A549 (cell line): ENCODE measurements around the gene RBMS3. TPM values are rescaled to one million over a fixed set of nuclear protein-coding genes. Genes with fewer than 3 reads are reported as not detected.

Experiments
- ATAC-seq, 2 experiments: fragments of 200-7000 bp in 1 of 2; fragments of >200 bp in 1 of 2; cut with Nextera tagmentation in 1 of 2; cut with Tn5 transposase in 1 of 2; 3 replicates each; pipeline versions ENCODE4 v1.8.0 to v1.9.1; 2018 to 2020; ENCODE audit warnings: mild to moderate bottlenecking in 1 of 2, moderate library complexity in 1 of 2
- CTCF ChIA-PET: fragments of 300-600 bp; sonication (Branson Sonifier 250); formaldehyde crosslinking; extraction: SDS; loops from one replicate; lab custom pipeline; 2021; ENCODE audit warnings: antibody characterized with exemption, inconsistent platforms; lab: Yijun Ruan, JAX
- POLR2A ChIA-PET: fragments of 350-600 bp; formaldehyde crosslinking; extraction: SDS; loops from one replicate; lab custom pipeline; 2021; ENCODE audit warnings: antibody characterized with exemption, inconsistent platforms; lab: Yijun Ruan, JAX
- DNase-seq, 2 experiments: peaks; one replicate each; pipeline versions ENCODE4 v3.0.0 to v3.0.0-alpha.2; 2011 to 2016; ENCODE audit warnings: low read depth in 1 of 2, low spot score in 1 of 2
- FAIRE-seq: peaks from 2 replicates; lab custom pipeline; 2011; peaks lifted over from hg19 to GRCh38; lab: Jason Lieb, UNC
- H3K27ac ChIP-seq, 2 experiments: fragments of >200 bp; sonication (Bioruptor Twin); formaldehyde crosslinking; 3 replicates each; pipeline ENCODE4 v1.5.1; 2016 to 2017
- H3K4me1 ChIP-seq: fragments of >200 bp; sonication (Bioruptor Twin); formaldehyde crosslinking; 3 replicates; pipeline ENCODE4 v1.6.1; 2016
- H3K4me2 ChIP-seq: fragments of >200 bp; sonication (Bioruptor Twin); formaldehyde crosslinking; 3 replicates; pipeline ENCODE4 v1.6.1; 2016
- H3K4me3 ChIP-seq: fragments of >200 bp; sonication (Bioruptor Twin); formaldehyde crosslinking; 3 replicates; pipeline ENCODE4 v1.5.1; 2016
- H3K9me3 ChIP-seq: fragments of >200 bp; sonication (Bioruptor Twin); formaldehyde crosslinking; 3 replicates; pipeline ENCODE4 v1.6.1; 2016
- ATOH8 ChIP-seq: fragments of 250-450 bp; sonication (Bioruptor Pico); IDR thresholded peaks from 2 replicates; pipeline ENCODE4 v1.5.0; 2020; ENCODE audit warnings: low read depth, mild to moderate bottlenecking, moderate library complexity
- BHLHE40 ChIP-seq: IDR thresholded peaks from 2 replicates; pipeline ENCODE4 v1.6.1; 2012; ENCODE audit warnings: low read depth, low read length, inconsistent platforms
- CBX2 ChIP-seq: fragments of 200-600 bp; sonication (generic); IDR thresholded peaks from 2 replicates; pipeline ENCODE4 v1.6.1; 2016; ENCODE audit warnings: low read depth, mild to moderate bottlenecking, borderline replicate concordance
- CBX8 ChIP-seq: fragments of 200-600 bp; sonication (generic); IDR thresholded peaks from 2 replicates; pipeline ENCODE4 v1.6.1; 2016
- CEBPB ChIP-seq, 2 experiments: fragments of >200 bp in 1 of 2; sonication (Bioruptor Twin) in 1 of 2; formaldehyde crosslinking in 1 of 2; IDR thresholded peaks; 2 replicates each; pipeline ENCODE4 v1.6.1; 2012 to 2016
- CHD2 ChIP-seq: fragments of 150-350 bp; IDR thresholded peaks from 2 replicates; pipeline ENCODE4 v1.6.1; 2014; ENCODE audit warnings: low read length; ENCODE audit not compliant: partially characterized antibody
- EHF ChIP-seq: fragments of 250-450 bp; sonication (Bioruptor Pico); IDR thresholded peaks from 2 replicates; pipeline ENCODE4 v1.5.0; 2020; ENCODE audit warnings: mild to moderate bottlenecking
- EP300 ChIP-seq, 2 experiments: fragments of >200 bp; sonication (Bioruptor Twin); formaldehyde crosslinking; IDR thresholded peaks; 2 replicates in 1 of 2; 3 replicates in 1 of 2; pipeline ENCODE4 v1.6.1; 2016 to 2017
- HES2 ChIP-seq: fragments of >200 bp; sonication (Bioruptor Twin); formaldehyde crosslinking; IDR thresholded peaks from 2 replicates; pipeline ENCODE4 v1.6.1; 2016
- HMGXB4 ChIP-seq: fragments of 250-450 bp; sonication (Bioruptor Pico); IDR thresholded peaks from 2 replicates; pipeline ENCODE4 v1.5.0; 2021; ENCODE audit warnings: mild to moderate bottlenecking, moderate library complexity, borderline replicate concordance
- HOXA7 ChIP-seq: fragments of 250-450 bp; sonication (Bioruptor Pico); IDR thresholded peaks from 2 replicates; pipeline ENCODE4 v1.5.0; 2020; ENCODE audit warnings: mild to moderate bottlenecking, moderate library complexity
- JUNB ChIP-seq: fragments of >200 bp; sonication (Bioruptor Twin); formaldehyde crosslinking; IDR thresholded peaks from 2 replicates; pipeline ENCODE4 v1.6.1; 2016
- MAFK ChIP-seq: fragments of 450-650 bp; IDR thresholded peaks from 2 replicates; pipeline ENCODE4 v1.6.1; 2014; ENCODE audit not compliant: partially characterized antibody
- MAX ChIP-seq: IDR thresholded peaks from 2 replicates; pipeline ENCODE4 v1.6.1; 2012
- MYC ChIP-seq: IDR thresholded peaks from 2 replicates; pipeline ENCODE4 v1.6.1; 2012; ENCODE audit warnings: mild to moderate bottlenecking, inconsistent platforms, low read length, improper control_type of control experiment, borderline replicate concordance
- NPAS2 ChIP-seq: fragments of 250-450 bp; sonication (Bioruptor Pico); IDR thresholded peaks from 2 replicates; pipeline ENCODE4 v1.8.0; 2022; ENCODE audit warnings: mild to moderate bottlenecking, moderate library complexity, borderline replicate concordance
- NR3C1 ChIP-seq: fragments of >200 bp; sonication (Bioruptor Twin); formaldehyde crosslinking; IDR thresholded peaks from 3 replicates; pipeline ENCODE4 v1.6.1; 2017
- PBX3 ChIP-seq: IDR thresholded peaks from 2 replicates; pipeline ENCODE4 v1.6.1; 2012
- PHF8 ChIP-seq: fragments of 200-600 bp; sonication (generic); IDR thresholded peaks from 2 replicates; pipeline ENCODE4 v1.6.1; 2016; ENCODE audit warnings: low read depth, mild to moderate bottlenecking, antibody characterized with exemption, moderate library complexity, borderline replicate concordance
- POLR2AphosphoS2 ChIP-seq: conservative IDR thresholded peaks from 2 replicates; pipeline ENCODE4 v1.6.1; 2012; ENCODE audit warnings: low read length, improper control_type of control experiment, inconsistent platforms
- RCOR1 ChIP-seq: fragments of 150-350 bp; IDR thresholded peaks from 2 replicates; pipeline ENCODE4 v1.6.1; 2014; ENCODE audit warnings: antibody characterized with exemption, low read length, low read depth
- REST ChIP-seq: fragments of 200-600 bp; sonication (generic); IDR thresholded peaks from 2 replicates; pipeline ENCODE4 v1.6.1; 2016; ENCODE audit warnings: antibody characterized with exemption, mild to moderate bottlenecking, moderate library complexity
- RFX5 ChIP-seq: fragments of 450-650 bp; IDR thresholded peaks from 2 replicates; pipeline ENCODE4 v1.7.1; 2014; ENCODE audit warnings: antibody characterized with exemption, mild to moderate bottlenecking, moderate library complexity
- SMC3 ChIP-seq: fragments of >200 bp; sonication (Bioruptor Twin); formaldehyde crosslinking; IDR thresholded peaks from 3 replicates; pipeline ENCODE4 v1.6.1; 2018; ENCODE audit warnings: inconsistent platforms
- SREBF2 ChIP-seq: fragments of 450-650 bp; IDR thresholded peaks from 2 replicates; pipeline ENCODE4 v1.6.1; 2014; ENCODE audit warnings: mild to moderate bottlenecking, moderate library complexity
- TP53 ChIP-seq: fragments of 250-450 bp; sonication (Bioruptor Pico); IDR thresholded peaks from 2 replicates; pipeline ENCODE4 v1.5.0; 2021; ENCODE audit warnings: mild to moderate bottlenecking, moderate library complexity
- ZC3H11A ChIP-seq: fragments of 450-650 bp; IDR thresholded peaks from 2 replicates; pipeline ENCODE4 v1.6.1; 2014; ENCODE audit warnings: antibody characterized with exemption, mild to moderate bottlenecking
- ZNF302 ChIP-seq: fragments of 250-450 bp; sonication (Bioruptor Pico); IDR thresholded peaks from 2 replicates; pipeline ENCODE4 v1.9.0; 2021; ENCODE audit warnings: inconsistent platforms, mild to moderate bottlenecking, moderate library complexity
- ZSCAN20 ChIP-seq: fragments of 250-450 bp; sonication (Bioruptor Pico); IDR thresholded peaks from 2 replicates; pipeline ENCODE4 v1.8.0; 2022; ENCODE audit warnings: mild to moderate bottlenecking, moderate library complexity
- WGBS: methylation state at CpG from one replicate; pipeline ENCODE4 v1.1.6; 2017; ENCODE audit errors: missing lambda C conversion rate; 5-methylcytosine and 5-hydroxymethylcytosine counted together
- polyA plus RNA-seq, 4 experiments: library from polyadenylated mRNA; depleted of rRNA in 3 of 4; stranded (reverse); fragments of >200 nt; fragmentation: RNase III in 1 of 4; extraction: RNeasy Plus Mini Kit Qiagen cat#74134 plus additional on column Dnase treatment in 1 of 4; gene quantifications; 2 replicates in 3 of 4; 3 replicates in 1 of 4; pipeline ENCODE4 v1.2.3, GENCODE V29; 2011 to 2017

Gene RBMS3
- polyA plus RNA-seq, 2 of the 4 experiments (the other 2 are of a cell fraction), result 0.92 to 4.1 TPM

GRCh38 chr3:29955413-29955812 lies 674.5 kb downstream of the RBMS3 start:
- WGBS, result 13% methylated on average over 1 of the region's 1 CpG
- POLR2A ChIA-PET, result no interaction called here
- TF ChIP-seq MAFK (no peak), ATOH8 (no peak), CEBPB (IDR thresholded peaks at IDR 0.05) (no peak), SMC3 (no peak), MYC (no peak)
- Histone ChIP-seq H3K4me1 (no peaks in the 10 kb centered on the region), H3K4me3 (no peak overlapping the region), H3K4me2 (no peak overlapping the region), H3K9me3 (no peaks in the 10 kb centered on the region), H3K27ac (no peak overlapping the region)
- no peak for ATAC-seq
- DNase-seq, result no peak
- CTCF ChIA-PET, result no interaction called here
- no peak for FAIRE-seq

- ChIA-PET POLR2A (no interaction called here), CTCF (no interaction called here)
- WGBS, result 15% methylated on average over 1 of the region's 1 CpG
- Histone ChIP-seq H3K4me2 (no peak overlapping the region), H3K27ac (no peak overlapping the region), H3K4me3 (no peak overlapping the region), H3K4me1 (no peaks in the 10 kb centered on the region), H3K9me3 (no peaks in the 10 kb centered on the region)
- no peak for FAIRE-seq
- TF ChIP-seq CBX8, result no peak
- no peak for TF ChIP-seq ZC3H11A
- TF ChIP-seq REST, result no peak
- no peak for TF ChIP-seq BHLHE40
- no peak for TF ChIP-seq POLR2AphosphoS2
- no peak for TF ChIP-seq RFX5
- no peak for TF ChIP-seq SMC3
- no peak for DNase-seq
- ATAC-seq, result no peak
Observed at GRCh38 chr3:29958816-29959215, 677.9 kb downstream of the RBMS3 start.

GRCh38 chr3:29971895-29972294 lies 691.0 kb downstream of the RBMS3 start:
- Histone ChIP-seq H3K9me3 (0 out of 3 replicates have a peak, but pooled peaks cover 2% of the 10 kb centered on the region), H3K4me2 (no peak overlapping the region), H3K4me1 (no peaks in the 10 kb centered on the region), H3K4me3 (no peak overlapping the region), H3K27ac (no peak overlapping the region)
- ATAC-seq (no peak), DNase-seq (no peak), FAIRE-seq (no peak)
- 37% methylated on average over 2 of the region's 2 CpGs for WGBS
- TF ChIP-seq EHF (CRISPR knock-in tag) (no peak), TP53 (CRISPR knock-in tag) (no peak), HMGXB4 (CRISPR knock-in tag) (no peak), PHF8 (no peak), ZSCAN20 (CRISPR knock-in tag) (no peak), HES2 (no peak), SREBF2 (no peak), ZNF302 (no peak), EP300 (IDR thresholded peaks at IDR 0.05) (no peak), CHD2 (no peak), NPAS2 (no peak), PBX3 (no peak), NR3C1 (no peak), JUNB (no peak), HOXA7 (CRISPR knock-in tag) (no peak), CBX2 (no peak), RCOR1 (no peak), MAX (no peak), CEBPB (IDR thresholded peaks at IDR 0.05) (no peak), SMC3 (no peak)
- POLR2A ChIA-PET, result no interaction called here
- CTCF ChIA-PET, result no interaction called here
